HG03103 (cell line): ENCODE results near the gene CNDP1.

ENCODE experiments used
- ATAC-seq: cut with Tn5 transposase; IDR thresholded peaks from one replicate; pipeline ENCODE4 v1.9.1; 2021; ENCODE audit warnings: low read depth; ENCODE audit not compliant: unreplicated experiment

Gene CNDP1

DNA sequence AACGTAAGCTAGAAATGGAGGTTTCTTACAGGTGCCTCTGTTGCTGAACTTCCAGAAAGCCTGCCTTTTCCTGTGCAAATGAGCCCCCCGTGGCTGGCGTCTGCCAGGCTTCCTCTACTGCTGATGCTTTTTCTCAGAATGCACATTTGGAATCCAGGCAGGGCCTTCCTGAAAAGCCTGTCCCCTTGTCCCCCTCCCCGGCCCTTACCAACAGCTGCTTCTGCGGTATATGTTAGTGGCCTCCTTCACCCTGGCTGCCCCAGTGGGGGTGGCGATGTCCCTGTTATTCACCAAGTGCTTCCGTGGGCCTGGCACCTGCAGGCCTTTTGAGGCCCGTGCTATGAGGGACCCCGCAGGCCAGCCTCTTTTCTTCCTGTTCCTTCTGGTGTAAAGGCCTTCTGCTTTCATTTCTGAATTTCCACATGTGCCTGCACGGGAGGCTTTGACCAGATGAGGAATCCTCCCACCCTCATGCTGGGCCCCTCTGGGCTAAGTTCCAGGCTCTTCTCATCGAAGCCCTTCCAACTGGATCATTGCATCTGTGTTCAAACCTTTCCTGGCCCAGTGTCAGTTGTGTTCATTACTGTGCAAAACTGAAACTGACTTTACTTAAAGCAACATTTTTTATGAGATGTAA, 27.7 kb upstream of the CNDP1 start:
- ATAC-seq, result no peak

GRCh38 chr18:74507097-74507881, 27.0 kb upstream of the CNDP1 start:
- ATAC-seq, result no peak

- no peak for ATAC-seq
These were observed 26.4 kb upstream of the CNDP1 start for GRCh38 chr18:74507927-74508326.

GRCh38 chr18:74508366-74508765, 25.9 kb upstream of the CNDP1 start:
- no peak for ATAC-seq

DNA sequence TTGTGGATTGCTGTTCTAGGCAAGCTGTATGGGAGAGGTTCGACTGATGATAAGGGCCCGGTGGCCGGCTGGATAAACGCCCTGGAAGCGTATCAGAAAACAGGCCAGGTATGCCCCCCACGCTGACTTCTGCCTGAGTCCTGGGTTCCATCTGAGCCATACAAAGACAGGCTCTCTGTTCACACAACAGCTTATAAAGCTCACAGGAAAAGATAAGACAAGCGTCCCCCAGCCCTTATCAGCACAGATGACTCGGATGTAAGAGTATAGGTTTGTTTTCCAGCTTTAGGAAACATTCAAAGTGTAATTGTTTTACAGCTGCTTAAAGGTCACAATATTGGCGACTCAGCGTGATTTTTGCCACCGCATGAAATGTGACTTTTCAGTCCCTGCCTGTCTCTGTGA, 25.5 kb upstream of the CNDP1 start:
- ATAC-seq, result no peak

DNA sequence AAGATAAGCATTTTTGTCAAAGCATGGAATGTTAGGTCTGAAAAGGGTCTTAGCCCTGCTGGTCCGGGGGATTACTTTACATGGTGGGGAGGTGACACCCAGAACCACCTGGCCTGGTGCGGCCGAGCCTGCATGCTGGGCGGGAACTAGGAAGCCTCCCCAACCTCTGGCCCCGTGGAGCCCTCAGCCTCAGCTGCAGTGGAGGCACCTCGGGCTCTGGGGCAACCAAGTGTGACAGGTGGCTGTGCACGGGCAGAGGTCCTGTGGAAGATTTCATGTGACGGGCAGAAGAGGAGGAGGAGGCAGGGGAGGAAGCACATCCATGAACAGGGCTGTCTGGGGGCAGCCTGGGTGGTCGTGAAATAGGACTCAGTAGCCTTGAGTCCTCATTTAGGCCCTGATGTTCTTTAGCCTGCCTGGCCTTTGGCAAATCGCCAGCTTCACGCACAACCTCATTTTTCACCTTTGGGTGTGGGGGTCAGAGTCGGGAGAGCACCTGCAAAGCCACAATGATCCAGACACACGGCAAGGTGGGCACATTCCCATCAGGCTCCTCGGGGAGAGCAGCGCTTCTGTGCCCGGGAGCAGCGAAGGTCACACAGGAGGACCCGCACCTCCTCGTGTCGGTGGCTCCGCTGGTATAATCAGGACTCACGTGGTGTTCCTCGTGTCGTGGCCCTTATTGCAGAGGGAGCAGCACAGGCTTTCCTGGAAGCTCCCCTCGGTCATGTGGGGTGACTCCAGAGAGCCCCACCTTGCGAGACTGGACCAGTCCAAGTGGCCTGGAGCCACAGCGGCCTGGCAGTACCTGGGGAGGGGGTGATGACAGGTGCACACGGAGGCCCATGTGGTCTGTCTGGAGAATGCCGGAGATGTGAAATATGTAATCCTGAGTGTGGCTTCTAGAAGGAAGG, 24.2 kb upstream of the CNDP1 start:
- ATAC-seq, result no peak

DNA sequence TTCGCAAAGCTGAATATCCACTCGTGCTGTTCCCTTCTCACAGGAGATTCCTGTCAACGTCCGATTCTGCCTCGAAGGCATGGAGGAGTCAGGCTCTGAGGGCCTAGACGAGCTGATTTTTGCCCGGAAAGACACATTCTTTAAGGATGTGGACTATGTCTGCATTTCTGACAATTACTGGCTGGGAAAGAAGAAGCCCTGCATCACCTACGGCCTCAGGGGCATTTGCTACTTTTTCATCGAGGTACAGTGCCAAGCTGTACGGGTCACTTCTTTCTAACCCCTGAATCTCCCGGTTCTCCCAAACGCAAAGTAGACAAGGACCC, 23.6 kb upstream of the CNDP1 start:
- no peak for ATAC-seq

GRCh38 chr18:74511823-74512222, 22.5 kb upstream of the CNDP1 start:
- no peak for ATAC-seq

- no peak for ATAC-seq
These were observed 21.8 kb upstream of the CNDP1 start for GRCh38 chr18:74512321-74513053.

- ATAC-seq, result no peak
These were observed 21.0 kb upstream of the CNDP1 start for GRCh38 chr18:74513149-74513882.

DNA sequence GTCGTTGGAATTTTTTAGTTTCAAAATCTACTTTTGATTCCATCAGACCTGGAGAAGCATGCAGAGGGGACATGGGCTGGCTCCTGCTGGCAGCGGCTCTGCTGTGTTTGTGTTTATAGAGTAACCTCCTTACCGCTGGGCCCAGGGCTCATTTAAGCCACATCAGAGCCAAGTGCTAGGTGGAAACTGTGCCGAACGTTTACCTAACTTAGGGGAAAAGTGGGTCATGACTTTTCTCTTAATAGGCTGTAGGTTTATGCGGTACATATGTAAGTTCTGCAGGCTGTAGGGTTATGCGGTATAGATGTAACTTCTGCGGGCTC, 20.5 kb upstream of the CNDP1 start:
- no peak for ATAC-seq

- ATAC-seq, result no peak
These were observed 19.3 kb upstream of the CNDP1 start for GRCh38 chr18:74514860-74515495.

- no peak for ATAC-seq
These were observed 18.6 kb upstream of the CNDP1 start for GRCh38 chr18:74515620-74516231.

DNA sequence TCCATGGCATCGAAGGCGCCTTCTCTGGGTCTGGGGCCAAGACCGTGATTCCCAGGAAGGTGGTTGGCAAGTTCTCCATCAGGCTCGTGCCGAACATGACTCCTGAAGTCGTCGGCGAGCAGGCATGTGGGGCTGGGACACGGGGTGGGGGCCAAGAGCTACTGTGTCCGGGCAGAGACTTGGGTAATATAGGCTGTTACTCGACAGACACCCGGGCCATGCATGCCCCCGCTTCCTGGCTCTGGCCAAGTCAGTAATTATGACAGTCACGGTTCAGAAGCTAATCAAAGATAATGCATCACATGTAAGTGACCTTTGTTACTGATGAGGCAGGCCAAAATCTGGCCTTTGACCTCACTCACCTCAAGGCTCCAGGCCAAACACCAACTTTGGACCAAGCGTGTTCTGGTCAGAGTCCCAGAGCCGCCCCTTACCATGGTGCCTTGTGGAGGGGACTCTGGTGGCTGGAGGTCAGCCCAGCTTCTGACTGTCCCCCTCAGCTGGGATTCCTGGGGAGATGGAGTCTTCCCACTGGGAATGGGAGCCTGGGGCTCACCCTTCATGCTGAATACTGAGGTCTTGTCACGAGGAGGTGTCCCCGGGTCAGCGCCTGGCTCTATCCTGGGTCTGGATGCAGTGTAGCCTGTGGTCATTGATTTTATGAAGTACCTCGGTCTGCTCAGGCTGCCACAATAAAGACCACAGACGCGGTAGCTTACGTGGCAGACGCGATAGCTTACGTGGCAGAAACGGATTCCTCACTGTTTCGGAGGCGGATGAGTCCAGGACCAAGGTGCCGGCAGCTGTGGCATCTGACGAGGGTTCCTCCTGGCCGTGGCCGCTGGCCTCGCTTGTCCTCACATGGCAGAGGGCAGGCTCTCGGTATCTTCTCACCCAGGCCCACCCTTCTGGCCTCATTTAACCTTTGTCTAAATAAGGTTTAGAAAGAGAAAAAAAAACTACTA, 17.7 kb upstream of the CNDP1 start:
- no peak for ATAC-seq

GRCh38 chr18:74517236-74517630, 17.1 kb upstream of the CNDP1 start:
- ATAC-seq, result no peak

GRCh38 chr18:74518456-74519295, 15.6 kb upstream of the CNDP1 start:
- ATAC-seq, result no peak

- ATAC-seq, result no peak
These were observed 14.8 kb upstream of the CNDP1 start for GRCh38 chr18:74519320-74520095.
